LNCaP clone FGC (cell line): ENCODE data around the gene GNB1L.

Experiments used
- DNase-seq: peaks from one replicate; pipeline ENCODE4 v3.0.0-alpha.2; 2011; ENCODE audit warnings: low read depth
- H3K4me3 ChIP-seq: 2 replicates; pipeline ENCODE4 v1.5.1; 2011; ENCODE audit warnings: mild to moderate bottlenecking, low read depth, low read length, control low read depth
- TF ChIP-seq, protein P1 (sequence below): IDR thresholded peaks from 2 replicates; pipeline ENCODE4 v1.5.1; 2012; ENCODE audit warnings: mild to moderate bottlenecking; ENCODE audit not compliant: control insufficient read depth, insufficient read depth; ENCODE audit errors: extremely low read depth

The GNB1L gene

GRCh38 chr22:19815093-19815822 lies 39.4 kb downstream of the GNB1L start:
- DNase-seq, result no peak
- TF ChIP-seq, protein P1, sequence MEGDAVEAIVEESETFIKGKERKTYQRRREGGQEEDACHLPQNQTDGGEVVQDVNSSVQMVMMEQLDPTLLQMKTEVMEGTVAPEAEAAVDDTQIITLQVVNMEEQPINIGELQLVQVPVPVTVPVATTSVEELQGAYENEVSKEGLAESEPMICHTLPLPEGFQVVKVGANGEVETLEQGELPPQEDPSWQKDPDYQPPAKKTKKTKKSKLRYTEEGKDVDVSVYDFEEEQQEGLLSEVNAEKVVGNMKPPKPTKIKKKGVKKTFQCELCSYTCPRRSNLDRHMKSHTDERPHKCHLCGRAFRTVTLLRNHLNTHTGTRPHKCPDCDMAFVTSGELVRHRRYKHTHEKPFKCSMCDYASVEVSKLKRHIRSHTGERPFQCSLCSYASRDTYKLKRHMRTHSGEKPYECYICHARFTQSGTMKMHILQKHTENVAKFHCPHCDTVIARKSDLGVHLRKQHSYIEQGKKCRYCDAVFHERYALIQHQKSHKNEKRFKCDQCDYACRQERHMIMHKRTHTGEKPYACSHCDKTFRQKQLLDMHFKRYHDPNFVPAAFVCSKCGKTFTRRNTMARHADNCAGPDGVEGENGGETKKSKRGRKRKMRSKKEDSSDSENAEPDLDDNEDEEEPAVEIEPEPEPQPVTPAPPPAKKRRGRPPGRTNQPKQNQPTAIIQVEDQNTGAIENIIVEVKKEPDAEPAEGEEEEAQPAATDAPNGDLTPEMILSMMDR, result no peak

GRCh38 chr22:19814428-19814827 lies 40.2 kb downstream of the GNB1L start:
- DNase-seq, result no peak
- H3K4me3 ChIP-seq, result no peak overlapping the region
- TF ChIP-seq, protein P1, result no peak

More at GRCh38 chr22:19815093-19815822, 39.4 kb downstream of the GNB1L start:
- H3K4me3 ChIP-seq, result no peak overlapping the region

- no peak overlapping the region for H3K4me3 ChIP-seq
- DNase-seq, result no peak
- TF ChIP-seq, protein P1, result no peak
These were observed 41.8 kb downstream of the GNB1L start for GRCh38 chr22:19812910-19813309.

DNA sequence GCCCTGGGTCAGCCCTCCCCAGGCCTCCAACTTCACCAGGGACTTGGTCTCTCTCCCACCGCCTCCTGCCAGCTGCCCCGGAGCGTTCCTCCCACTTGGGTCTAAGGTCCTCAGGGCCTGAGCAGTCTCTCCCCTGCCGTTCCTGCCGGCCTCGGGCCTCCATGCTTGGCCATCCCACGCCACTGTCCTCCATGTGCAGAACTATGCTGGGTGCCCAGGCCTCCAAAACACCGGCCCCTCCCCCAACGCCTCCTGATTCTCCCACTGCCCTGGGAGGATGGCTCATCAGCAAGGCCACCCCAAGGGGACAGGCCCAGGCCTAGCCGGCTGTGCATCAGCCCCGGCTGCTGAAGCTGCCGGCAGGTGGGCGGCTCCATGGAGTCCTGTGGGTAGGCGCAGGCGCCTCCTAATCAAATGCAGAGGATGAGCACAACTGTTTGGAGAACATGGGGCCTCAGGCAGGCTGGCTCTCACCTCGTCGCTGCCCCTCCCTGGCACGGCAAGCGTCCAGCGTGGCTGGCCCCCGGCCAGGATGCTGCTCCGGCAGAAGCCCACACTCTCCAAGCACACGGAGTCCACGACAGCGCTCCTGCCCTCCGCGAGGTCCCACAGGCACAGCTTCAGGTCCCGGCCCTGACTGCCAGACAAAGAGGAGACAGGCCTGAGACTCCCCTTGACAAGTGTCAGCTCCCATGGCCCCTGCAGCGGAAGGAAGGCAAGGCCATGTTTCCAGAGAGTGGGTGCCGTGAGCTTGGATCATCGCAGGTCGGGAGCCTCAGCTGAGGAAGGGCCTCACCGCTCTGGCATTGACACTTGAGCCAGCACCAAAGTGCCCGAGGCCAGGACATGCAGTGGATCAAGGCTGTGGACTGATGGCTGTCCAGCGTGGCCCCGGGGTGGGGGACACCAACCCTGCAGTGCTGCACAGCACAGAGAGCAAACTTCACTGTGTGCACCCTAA lies 42.6 kb downstream of the GNB1L start:
- H3K4me3 ChIP-seq, result no peak overlapping the region
- DNase-seq, result no peak
- TF ChIP-seq, protein P1, result no peak

DNA sequence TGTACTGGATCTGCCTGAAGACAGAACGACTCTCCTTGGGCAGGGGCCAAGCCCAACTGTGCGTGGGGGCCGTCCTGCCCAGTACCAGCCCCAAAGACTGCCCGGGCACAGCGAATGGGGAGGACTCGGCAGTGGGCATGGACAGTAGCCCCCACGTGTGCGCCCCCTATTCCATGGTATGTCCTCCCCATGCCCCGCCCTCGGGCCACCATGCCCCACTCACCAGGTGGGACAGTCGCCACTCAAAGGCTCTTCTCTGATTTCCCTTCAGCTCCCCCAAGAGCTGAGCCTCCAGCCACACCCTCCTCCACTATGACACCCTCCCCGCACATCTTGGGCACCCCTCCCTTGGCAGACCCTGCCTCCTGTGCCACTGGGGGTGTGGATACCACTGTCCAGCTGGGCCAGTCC lies 43.5 kb downstream of the GNB1L start:
- TF ChIP-seq, protein P1, result no peak
- no peak for DNase-seq
- no peak overlapping the region for H3K4me3 ChIP-seq

GRCh38 chr22:19810381-19811201 lies 44.1 kb downstream of the GNB1L start:
- no peak overlapping the region for H3K4me3 ChIP-seq
- TF ChIP-seq, protein P1, result no peak
- DNase-seq, result no peak
